Inflammatory macrophage treated with lipopolysaccharide for 4 hours (primary cell): ENCODE results near the gene PPDPF.

ENCODE experiments used
- DNase-seq: peaks from one replicate; pipeline ENCODE4 v3.0.0-alpha.2; 2020

The PPDPF gene

DNA sequence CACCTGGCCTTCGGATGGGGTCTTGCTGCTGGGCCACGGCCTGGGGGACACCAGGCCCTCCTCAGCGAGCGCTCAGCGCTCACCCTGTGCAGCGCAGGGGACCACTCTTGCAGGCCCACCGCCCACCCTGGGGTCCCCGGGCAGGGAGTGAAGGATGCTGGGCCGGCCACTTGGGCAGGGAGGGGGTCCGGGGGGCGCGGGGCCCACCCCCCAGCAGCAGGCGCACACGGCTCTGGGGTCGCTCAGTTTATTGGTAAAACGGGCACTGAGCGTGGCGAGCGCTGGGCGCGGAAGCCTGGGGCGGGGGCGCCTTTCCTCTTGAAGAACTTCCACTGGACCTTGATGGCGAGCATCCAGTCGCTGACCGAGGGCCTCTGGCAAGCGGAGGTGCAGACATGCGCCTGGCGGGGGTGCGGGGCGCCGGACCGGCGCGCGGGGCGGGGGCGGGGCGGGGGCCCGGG is 32.8 kb upstream of the PPDPF start:
- no peak for DNase-seq

DNA sequence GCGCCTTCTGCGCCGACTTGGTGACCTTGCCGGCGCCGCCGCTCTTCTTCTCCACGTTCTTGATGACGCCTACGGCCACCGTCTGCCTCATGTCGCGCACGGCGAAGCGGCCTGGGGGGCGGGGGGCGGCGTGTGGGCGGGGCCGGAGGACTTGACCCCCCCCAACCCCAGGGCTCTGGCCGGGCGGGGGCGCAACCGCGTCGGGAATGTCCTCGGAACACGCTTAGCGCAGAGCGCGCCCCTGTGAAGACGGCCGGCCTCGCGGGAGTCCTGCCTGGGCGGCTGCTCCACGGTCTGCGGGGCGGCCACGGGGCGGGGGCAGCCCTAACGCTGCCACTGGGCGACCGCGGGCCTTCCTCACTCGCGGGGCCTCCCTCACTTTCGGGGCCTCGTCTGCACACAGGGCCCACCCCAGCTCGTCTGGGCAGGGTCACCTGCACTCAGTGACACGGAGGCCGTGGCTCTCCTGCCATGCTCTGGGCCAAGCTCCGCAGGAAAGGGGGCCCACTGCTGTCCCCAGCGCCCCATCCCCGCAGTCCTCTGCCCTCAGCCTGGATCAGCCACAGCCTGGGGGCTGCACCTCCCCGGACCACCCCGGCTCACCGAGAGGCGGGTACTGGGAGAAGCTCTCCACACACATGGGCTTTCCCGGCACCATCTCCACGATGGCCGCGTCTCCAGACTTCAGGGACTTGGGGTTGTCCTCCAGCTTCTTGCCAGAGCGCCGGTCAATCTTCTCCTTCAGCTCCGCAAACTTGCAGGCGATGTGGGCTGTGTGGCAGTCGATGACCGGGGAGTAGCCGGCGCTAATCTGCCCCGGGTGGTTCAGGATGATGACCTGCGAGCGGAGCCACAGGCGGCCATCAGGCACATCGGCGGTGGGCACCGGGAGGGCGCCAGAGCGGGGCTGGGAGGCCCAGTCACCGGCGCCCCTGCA is 32.0 kb upstream of the PPDPF start:
- DNase-seq, result no peak

DNA sequence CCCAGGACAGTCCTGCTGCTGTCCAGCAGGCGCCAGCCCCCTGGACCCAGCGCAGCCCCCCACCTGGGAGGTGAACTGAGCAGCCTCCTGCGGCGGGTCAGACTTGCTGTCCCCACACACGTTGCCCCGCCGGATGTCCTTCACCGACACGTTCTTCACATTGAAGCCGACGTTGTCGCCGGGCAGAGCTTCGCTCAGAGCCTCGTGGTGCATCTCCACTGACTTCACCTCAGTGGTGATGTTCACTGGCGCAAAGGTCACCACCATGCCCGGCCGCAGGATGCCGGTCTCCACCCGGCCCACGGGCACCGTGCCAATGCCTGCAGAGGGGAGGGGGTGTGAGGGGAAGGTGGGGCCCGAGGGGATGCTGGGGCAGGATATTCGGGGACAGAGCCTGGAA is 30.1 kb upstream of the PPDPF start:
- no peak for DNase-seq

DNA sequence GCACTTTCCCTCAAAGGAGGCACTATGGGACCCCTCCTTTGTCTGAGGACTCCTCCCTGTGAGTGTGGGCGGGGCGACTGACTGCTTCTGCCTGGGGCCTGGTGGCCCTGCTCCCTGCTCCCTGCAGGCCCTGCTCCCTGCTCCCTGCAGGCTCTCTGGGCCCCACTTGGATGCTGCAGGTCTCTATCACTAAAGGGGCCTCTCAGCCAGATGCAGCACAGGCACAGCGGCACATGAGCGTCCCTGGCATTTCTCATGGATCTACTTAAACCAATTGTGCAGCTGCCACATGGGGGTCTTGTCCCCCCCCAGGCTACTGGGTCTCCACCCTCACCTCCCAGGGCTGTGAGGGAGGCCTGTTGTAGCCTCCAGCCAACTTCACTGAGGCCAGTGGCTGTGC is 29.5 kb upstream of the PPDPF start:
- DNase-seq, result no peak

DNA sequence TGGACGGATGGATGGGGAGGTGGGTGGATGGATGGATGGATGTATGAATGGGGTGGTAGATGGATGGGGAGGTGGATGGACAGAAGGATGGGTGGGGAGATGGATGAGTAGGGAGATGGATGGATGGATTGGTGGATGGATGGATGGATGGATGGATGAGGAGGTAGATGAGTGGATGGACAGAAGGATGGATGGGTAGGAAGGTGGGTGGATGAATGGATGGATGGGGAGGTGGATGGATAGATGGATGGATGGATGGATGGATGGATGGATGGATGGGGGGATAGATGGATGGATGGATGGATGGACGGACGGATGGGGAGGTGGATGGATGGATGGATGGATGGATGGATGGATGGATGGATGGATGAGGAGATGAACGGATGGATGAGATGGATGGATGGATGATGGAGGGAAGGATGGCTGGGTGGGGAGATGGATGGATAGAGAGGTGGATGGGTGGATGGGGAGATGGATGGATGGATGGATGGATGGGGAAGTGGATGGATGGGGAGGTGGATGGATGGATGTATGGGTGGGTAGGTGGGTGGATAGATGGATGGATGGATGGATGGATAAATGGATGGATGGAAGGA is 28.8 kb upstream of the PPDPF start:
- no peak for DNase-seq

DNA sequence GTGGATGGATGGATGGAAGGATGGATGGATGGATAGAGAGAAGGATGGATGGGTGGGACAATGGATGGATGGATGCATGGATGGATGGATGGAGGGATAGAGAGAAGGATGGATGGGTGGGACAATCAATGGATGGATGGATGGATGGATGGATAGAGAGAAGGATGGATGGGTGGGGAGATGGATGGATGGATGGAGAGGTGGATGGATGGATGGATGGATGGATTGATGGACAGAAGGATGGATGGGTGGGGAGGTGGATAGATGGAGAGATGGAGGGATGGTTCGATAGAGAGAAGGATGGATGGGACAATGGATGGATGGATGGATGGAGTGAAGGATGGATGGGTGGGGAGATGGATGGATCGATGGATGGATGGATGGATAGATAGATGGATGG is 28.0 kb upstream of the PPDPF start:
- no peak for DNase-seq

DNA sequence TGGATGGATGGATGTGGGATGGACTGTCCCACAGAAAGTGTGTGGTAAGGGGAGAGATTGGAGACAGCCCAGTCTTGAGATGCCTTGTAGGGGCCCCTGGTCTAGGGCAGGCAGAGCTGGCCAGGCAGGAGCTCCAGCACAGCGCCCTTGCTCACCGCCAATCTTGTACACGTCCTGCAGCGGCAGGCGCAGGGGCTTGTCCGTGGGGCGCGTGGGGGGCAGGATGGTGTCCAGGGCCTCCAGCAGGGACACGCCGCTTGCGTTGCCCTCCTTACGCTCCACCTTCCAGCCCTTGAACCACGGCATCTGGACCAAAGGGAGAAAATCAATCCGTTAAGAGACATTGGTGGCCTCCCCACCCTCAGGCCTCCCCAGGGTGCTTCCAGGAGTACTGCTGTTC is 27.6 kb upstream of the PPDPF start:
- DNase-seq, result no peak

DNA sequence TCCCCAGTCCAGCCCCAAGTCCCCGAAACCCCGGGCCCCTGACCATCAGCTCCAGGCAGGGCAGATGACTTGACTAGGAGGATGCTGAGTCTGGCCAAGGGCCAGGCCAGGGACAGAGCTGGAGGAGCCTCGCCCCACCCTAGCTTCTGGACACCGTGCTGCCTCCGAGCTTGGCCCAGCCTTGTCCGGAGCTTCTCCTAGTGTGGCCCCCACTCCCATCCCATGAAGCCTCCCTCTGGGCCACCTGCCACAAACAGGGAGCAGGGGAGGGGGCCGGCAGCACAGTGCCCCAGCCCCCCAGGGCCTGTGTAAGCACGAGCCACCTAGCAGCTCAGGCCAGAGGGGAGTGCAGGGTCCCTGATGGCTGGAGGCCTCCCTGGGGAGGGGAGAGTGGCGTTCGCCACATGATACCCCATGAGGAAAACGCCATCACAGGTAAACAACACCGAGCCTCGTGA is 27.0 kb upstream of the PPDPF start:
- no peak for DNase-seq

DNA sequence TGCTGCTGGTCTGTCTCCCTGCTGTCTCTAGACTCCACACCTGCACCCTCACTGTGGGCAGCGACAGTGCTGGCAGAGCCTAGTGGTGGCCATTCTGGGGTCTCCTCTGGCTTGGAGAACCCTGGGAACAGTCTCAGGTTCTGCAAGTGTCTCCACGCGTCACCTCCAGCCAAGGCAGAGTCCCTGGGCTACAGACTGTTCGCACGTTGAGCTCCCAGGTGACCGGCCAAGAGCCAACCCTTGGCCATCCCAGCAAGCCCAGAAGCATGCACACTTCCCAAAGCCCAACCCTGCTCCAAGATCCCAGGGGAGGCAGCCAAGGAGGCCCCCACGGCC is 26.5 kb upstream of the PPDPF start:
- DNase-seq, result no peak

DNA sequence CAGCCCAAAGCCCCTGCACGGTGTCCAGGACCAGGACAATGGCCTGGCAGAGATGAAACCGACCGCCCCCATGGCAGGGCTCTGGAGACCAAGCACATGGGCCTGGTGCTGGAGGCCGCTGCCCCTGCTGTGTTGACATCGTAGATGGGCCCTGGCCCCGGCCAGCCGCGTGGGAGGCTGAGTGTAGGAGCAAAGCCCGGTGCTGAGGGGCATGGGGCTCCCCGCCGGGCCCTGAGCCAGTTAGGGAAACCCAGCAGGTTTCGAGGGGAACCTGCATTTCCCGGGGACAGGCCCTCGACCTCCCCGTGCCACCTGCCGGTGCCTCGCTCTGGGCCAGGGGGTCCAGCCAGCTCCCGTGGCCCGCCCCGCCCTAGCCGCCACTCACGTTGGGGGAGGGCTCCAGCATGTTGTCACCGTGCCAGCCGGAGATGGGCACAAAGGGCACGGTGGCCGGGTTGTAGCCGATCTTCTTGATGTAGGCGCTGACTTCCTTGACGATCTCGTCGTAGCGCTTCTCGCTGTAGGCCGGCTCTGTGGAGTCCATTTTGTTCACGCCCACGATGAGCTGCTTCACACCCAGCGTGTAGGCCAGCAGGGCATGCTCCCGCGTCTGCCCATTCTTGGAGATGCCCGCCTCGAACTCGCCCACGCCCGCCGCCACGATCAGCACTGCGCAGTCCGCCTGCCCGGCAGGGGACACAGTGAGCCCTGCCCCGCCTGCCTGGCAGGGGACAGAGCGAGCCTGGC is 26.0 kb upstream of the PPDPF start:
- no peak for DNase-seq

DNA sequence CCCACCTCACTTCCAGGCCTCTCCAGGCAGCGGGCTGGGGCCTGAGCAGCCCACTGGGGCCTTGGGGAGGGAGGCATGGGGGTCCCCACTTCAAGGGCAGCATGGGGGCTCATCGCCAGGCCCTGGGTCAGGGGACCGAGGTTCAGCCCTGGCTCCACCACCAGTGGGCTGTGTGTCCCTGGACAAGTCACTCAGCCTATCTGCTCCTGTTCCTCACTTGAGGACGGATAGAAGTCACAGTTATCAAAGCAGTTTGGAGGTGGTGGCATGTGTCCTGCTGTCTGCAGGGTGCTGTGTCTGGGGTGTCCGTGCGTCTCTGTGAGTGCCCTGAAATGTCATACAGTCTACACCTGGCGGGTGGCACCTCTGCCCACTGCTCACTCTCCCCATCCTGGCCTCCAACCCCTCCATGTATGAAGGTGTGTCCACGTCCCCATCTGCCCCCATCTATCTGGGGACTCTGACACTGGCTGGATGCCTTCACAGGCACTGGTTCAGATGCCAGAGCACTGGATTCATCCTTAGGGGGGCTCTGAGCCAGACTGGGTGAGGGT is 25.3 kb upstream of the PPDPF start:
- no peak for DNase-seq

DNA sequence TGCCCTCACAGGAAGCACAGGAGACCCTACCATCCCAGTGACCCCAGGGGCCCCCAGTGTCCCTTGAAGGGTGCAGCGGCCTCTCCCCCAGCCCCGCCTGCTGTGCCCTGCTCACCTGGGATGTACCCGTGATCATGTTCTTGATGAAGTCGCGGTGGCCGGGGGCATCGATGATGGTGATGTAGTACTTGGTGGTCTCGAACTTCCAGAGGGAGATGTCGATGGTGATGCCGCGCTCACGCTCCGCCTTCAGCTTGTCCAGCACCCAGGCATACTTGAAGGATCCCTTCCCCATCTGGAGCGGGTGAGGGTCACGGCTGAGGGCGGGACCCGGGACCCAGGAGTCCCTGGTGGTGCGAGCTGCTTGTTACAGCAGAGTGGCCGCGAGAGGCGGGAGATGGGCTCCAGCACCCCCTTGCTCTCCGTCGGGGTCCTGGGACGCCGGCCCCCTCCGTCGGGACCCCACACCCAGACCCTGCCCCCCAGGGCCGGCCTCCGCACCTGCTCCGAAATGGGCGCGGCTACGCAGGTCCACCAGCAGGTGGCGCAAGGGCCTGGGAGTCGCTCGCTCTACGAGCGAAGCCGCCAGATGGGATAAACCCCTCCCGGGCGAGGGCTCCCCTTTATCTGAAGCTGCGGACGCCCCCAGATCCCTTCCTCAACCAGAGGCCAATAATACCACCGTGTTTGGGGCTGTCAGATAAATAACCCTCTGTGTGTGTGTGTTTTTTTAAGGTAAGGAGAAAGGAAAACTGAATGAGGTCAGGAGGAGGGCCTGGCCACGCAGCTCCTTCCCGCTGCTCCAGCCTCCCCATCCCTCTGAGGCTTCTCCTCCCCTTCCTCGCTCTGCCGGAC is 24.6 kb upstream of the PPDPF start:
- DNase-seq, result peak; percentile 56

DNA sequence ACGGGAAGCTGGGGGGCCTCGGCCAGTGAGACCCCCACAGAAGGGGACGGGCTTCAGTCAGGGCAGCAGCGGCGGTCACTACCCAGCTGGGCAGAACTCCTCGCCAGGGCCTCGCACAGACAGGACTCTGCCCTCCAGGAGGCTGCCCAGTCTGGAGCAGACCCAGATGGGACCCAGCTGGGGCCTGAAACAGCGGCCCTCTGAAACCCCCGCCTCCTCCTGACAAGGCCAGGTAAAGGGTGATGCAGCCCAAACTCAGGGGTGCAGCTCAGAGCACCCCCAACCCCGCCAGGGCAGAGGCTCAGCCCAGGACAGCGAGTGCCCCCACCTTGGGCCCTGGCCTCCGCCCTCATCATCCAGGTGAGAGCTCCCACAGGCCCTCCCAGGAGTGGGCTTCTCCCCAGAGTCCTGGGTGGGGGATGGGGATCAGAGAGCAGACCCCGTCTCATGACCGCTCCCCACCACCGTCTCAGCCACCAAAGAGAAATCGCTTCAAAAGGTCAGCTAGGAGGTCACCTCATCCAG is 23.9 kb upstream of the PPDPF start:
- no peak for DNase-seq

DNA sequence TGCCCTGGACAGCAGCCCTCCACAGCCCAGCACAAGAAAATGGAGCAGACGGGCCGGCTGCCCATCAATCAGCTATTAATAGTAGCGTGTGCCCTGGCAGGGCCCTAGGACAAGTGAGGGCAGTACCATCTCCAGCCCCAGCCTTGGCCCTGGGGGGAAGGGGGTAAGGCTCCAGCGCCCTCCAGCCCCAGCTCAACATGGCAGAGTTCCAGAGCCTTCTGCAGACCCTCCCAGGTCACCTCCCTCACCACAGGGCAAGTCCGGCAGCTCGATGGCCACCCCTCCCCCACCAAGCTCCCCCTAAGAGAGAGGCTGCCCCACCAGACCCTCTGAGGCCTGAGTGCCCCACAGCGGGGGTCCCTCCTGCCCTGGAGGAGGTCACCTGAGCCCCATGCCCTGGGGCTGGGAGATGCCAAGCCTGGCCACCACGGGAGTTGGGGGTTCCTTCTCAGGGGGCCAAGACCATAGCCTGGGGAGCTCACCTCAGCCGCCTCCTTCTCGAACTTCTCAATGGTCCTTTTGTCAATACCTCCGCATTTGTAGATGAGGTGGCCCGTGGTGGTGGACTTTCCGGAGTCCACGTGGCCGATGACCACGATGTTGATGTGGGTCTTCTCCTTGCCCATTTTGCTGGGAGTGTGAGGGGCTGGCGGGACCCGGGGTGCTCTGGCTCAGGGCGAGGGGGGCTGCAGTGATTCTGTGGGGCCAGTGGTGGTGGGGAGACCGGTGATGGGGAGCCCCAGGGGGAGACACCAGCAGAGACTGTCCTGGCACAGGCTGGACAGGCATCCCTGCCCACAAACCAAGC is 23.2 kb upstream of the PPDPF start:
- no peak for DNase-seq

DNA sequence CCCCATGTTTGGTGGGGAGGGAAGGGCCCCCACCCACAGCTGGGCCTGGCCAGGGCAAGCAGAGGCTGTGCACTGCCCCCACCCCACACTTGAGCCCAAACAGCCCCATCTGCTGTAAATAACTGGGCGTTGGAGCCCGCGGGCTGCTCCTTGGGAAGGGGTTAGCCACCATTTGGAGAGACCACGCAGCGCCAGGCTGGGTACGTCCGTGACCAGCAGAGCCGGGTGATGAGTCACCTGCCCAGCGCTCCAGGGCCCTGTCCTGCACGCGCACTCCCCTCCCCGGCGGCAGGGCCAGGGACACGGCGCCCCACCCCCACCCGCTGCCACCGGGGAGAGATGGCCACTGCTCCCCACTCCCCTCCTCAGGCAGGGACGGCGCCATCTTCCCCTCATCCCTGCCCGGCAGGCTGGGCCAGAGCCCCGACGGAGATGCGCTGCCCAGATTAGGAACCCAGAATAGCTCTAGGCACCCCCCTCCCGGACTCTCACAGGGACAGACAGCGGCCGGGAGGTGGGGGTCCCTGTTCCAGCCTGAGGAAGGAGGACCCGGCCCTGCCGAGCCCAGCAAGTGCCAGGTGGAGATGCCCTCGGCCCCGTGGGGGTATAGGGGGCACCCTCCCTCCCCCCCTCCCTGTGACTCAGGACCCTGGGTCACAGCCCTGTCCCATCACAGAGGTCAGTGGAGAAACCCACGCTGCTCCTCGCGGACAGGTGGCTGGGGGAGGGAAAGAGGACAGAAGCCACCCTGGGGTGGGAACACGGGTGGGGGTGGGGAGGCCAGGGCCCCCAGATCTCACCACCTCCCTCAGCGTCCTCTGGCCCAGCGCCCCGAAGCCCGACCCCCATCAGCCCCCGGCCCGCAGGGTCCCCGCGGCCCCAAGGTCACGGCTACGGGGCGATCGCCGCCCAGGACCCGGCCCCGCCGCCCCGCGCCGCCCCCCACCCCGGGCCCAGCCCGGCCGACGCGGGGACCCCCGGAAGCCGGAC is 22.3 kb upstream of the PPDPF start:
- DNase-seq, result no peak

DNA sequence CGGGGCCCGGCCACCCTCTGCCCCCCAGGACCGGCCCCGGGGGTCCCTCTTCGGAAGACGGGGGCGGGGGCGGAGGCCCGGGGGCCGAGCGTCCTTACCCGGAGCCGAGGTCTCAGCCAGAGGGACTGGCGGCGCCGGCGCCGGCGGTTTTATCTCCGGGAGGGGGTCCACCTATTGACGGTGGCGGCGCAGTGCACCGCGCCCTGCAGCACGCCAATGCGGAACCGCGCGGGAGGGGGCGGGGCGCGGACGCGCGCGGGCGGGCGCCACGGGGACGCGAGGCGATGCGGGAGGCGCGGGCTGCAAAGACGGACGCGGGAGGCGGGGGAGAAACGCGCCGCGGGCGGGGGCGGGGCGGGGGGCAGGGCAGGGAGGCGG is 21.6 kb upstream of the PPDPF start, which contains the start of gene EEF1A2:
TSS of gene EEF1A2 (minus strand) at position 124 of the 378 bp plus-strand sequence. CDS start 1,320 bp downstream, outside the sequence.
- peak; percentile 18 for DNase-seq

DNA sequence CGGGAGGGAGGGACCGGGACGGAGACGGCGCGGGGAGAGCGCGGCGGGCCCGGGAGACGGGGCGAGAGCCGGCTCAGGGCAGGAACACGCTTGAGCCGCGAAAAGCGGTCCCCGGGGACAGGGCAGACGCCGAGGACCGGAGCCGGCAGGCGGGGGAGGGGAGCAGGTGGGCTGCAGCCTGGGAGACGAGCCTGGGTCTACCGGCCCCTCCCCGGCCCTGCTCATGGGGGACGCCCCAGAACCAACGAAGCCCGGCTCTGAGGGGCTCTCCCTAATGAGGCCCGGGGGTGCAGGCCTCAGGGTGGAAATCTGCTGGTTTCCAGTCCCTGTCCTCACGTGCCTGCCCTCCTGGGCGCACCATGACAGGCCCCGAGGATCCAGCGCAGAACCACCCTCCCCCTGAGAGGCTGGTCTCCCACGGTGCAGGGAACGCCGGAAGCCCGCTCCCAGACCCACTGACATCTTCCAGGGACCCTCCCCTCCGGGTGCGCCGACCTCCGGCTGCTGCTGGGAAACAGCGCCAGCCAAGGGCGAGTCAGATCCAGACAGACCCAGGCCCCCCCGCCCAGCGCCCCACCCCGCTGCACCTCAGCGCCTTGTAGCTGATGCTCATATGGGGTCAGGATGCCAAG is 21.1 kb upstream of the PPDPF start:
- no peak for DNase-seq

DNA sequence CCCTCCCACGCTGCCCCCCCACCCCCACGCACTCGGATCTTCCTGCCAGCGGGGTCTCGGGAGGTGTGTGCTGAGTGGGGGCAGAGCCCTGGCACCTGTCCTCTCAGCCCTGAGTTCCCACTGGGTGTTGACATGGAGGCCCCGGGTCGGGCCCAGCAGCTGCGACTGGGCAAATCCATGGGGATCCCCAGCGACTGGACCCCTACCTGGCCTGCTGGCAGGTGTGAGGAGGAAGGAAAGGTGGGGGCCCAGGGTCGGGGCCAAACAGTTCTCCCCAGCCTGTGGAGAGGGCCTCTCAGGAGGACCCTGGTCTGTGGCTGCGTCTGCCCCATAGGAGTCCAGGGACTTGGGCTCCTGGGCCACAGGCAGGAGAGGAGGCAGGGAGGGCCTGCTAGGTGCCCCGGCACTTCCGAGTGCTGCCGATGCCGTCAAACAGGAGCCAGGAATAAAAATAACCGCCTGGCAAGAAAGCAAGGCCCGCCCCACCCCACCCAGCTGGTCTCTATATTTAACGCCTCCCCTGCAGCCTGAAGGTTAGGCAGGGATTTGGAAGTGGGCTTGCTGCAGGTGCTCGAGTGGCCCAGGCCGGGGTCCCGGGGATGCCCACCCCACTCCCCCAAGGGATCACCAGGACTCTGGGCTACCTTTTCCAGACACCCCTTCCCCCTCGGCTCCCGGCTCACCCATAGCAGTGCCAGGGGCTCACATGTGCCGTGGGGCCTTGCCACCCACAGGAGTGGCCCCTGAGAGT is 20.2 kb upstream of the PPDPF start:
- DNase-seq, result no peak
